GM12878 (cell line): ENCODE measurements around the gene CCDC149. TPM values are rescaled to one million over a fixed set of nuclear protein-coding genes. Genes with fewer than 3 reads are reported as not detected.

Experiments used
- ATAC-seq: fragments of 200-7000 bp; cut with Tn5 transposase; 3 replicates; pipeline ENCODE4 v1.9.1; 2020; ENCODE audit warnings: mild to moderate bottlenecking, moderate library complexity
- BruUV-seq: library from RNA; stranded (reverse); fragments of 400-500 nt; replicated peaks from 2 replicates; lab custom pipeline; 2021; lab: Mats Ljungman, UMichigan
- CTCF ChIA-PET: fragments of 300-600 bp; sonication (Branson Sonifier 250); formaldehyde crosslinking; extraction: SDS; loops from one replicate; lab custom pipeline; 2021; ENCODE audit warnings: inconsistent platforms; lab: Yijun Ruan, JAX
- POLR2A ChIA-PET: fragments of 350-600 bp; formaldehyde crosslinking; extraction: SDS; loops from one replicate; lab custom pipeline; 2021; ENCODE audit warnings: inconsistent platforms; lab: Charles Lee
- RAD21 ChIA-PET: fragments of 300-600 bp; sonication (Branson Sonifier 250); formaldehyde crosslinking; loops from one replicate; lab custom pipeline; 2023; ENCODE audit warnings: antibody characterized with exemption; ENCODE audit not compliant: unreplicated experiment; lab: Charles Lee
- SMC1A ChIA-PET: fragments of 300-600 bp; sonication (Branson Sonifier 250); formaldehyde crosslinking; loops from one replicate; lab custom pipeline; 2023; ENCODE audit not compliant: unreplicated experiment, uncharacterized antibody; lab: Charles Lee
- DNase-seq: peaks from one replicate; pipeline ENCODE4 v3.0.0-alpha.2; 2011; ENCODE audit warnings: low read depth, low spot score
- FAIRE-seq: peaks from 3 replicates; lab custom pipeline; 2011; peaks lifted over from hg19 to GRCh38; lab: Jason Lieb, UNC
- H2AFZ ChIP-seq: 2 replicates; pipeline ENCODE4 v1.6.0; 2011; ENCODE audit warnings: low read depth, low read length, control low read depth; ENCODE audit not compliant: control insufficient read depth
- H3K27ac ChIP-seq: 2 replicates; pipeline ENCODE4 v1.5.1; 2011; ENCODE audit warnings: control low read depth; ENCODE audit not compliant: control insufficient read depth, insufficient read depth
- H3K27me3 ChIP-seq, 2 experiments: replicated peaks in 1 of 2; 2 replicates each; pipeline versions ENCODE4 v1.6.0 to v1.6.1; 2011; ENCODE audit warnings: low read length in 1 of 2; ENCODE audit not compliant: control insufficient read depth in 2 of 2, insufficient read depth in 2 of 2
- H3K36me3 ChIP-seq, 2 experiments: 2 replicates each; pipeline ENCODE4 v1.5.1; 2011; ENCODE audit warnings: low read length in 1 of 2; ENCODE audit not compliant: control insufficient read depth in 2 of 2, insufficient read depth in 2 of 2
- H3K4me1 ChIP-seq: 2 replicates; pipeline ENCODE4 v1.6.1; 2011; ENCODE audit warnings: mild to moderate bottlenecking, low read length, moderate library complexity, mixed read lengths; ENCODE audit not compliant: control insufficient read depth, insufficient read depth
- H3K4me2 ChIP-seq: 2 replicates; pipeline ENCODE4 v1.6.0; 2011; ENCODE audit warnings: control low read depth; ENCODE audit not compliant: control insufficient read depth, insufficient read depth
- H3K4me3 ChIP-seq: fragments of 200-600 bp; sonication (generic); 2 replicates; pipeline ENCODE4 v1.5.1; 2016
- H3K79me2 ChIP-seq: 2 replicates; pipeline ENCODE4 v1.6.0; 2011; ENCODE audit warnings: low read length; ENCODE audit not compliant: control insufficient read depth, insufficient read depth
- H3K9ac ChIP-seq: 2 replicates; pipeline ENCODE4 v1.8.0; 2011; ENCODE audit warnings: low read length, control low read depth, mixed read lengths; ENCODE audit not compliant: control insufficient read depth, insufficient read depth
- H3K9me3 ChIP-seq: replicated peaks from 3 replicates; pipeline ENCODE4 v1.5.1; 2011; ENCODE audit warnings: mild to moderate bottlenecking, low read length; ENCODE audit not compliant: control insufficient read depth, insufficient read depth
- H4K20me1 ChIP-seq: 2 replicates; pipeline ENCODE4 v1.6.0; 2011; ENCODE audit not compliant: control insufficient read depth, insufficient read depth
- BCL3 ChIP-seq: IDR thresholded peaks from 2 replicates; pipeline ENCODE4 v1.6.1; 2011; ENCODE audit warnings: borderline replicate concordance, low read depth, mild to moderate bottlenecking, moderate library complexity, low read length; ENCODE audit not compliant: insufficient read depth, poor library complexity, severe bottlenecking
- DPF2 ChIP-seq: fragments of 450-650 bp; IDR thresholded peaks from 2 replicates; pipeline ENCODE4 v1.6.1; 2017; ENCODE audit warnings: mild to moderate bottlenecking
- ETV6 ChIP-seq, 2 experiments: fragments of 450-650 bp in 1 of 2; IDR thresholded peaks in 1 of 2; conservative IDR thresholded peaks in 1 of 2; 2 replicates each; pipeline ENCODE4 v1.6.1; 2014; ENCODE audit warnings: antibody characterized with exemption in 1 of 2, borderline replicate concordance in 1 of 2, low read depth in 1 of 2, mild to moderate bottlenecking in 1 of 2, moderate library complexity in 1 of 2
- HSF1 ChIP-seq: fragments of 150-350 bp; IDR thresholded peaks from 2 replicates; pipeline ENCODE4 v1.6.1; 2014; ENCODE audit warnings: mild to moderate bottlenecking, low read depth, low read length
- IKZF2 ChIP-seq, 2 experiments: fragments of 450-650 bp; IDR thresholded peaks; 2 replicates each; pipeline ENCODE4 v1.6.1; 2017; ENCODE audit warnings: mild to moderate bottlenecking in 2 of 2, moderate library complexity in 2 of 2
- JUNB ChIP-seq: IDR thresholded peaks from 2 replicates; pipeline ENCODE4 v1.6.1; 2016; ENCODE audit warnings: antibody characterized with exemption, mild to moderate bottlenecking
- KAT2A ChIP-seq: conservative IDR thresholded peaks from 2 replicates; pipeline ENCODE4 v1.6.1; 2011; ENCODE audit warnings: low read depth, low read length; ENCODE audit not compliant: control insufficient read depth
- MTA2 ChIP-seq: fragments of 450-650 bp; IDR thresholded peaks from 2 replicates; pipeline ENCODE4 v1.6.1; 2016; ENCODE audit warnings: low read depth, mild to moderate bottlenecking, moderate library complexity
- MTA3 ChIP-seq: IDR thresholded peaks from 2 replicates; pipeline ENCODE4 v1.6.1; 2012; ENCODE audit warnings: low read length, inconsistent platforms, borderline replicate concordance
- MXI1 ChIP-seq: fragments of 150-350 bp; IDR thresholded peaks from 2 replicates; pipeline ENCODE4 v1.6.1; 2011; ENCODE audit warnings: low read depth, mild to moderate bottlenecking, inconsistent platforms, low read length, improper control_type of control experiment
- MYB ChIP-seq: fragments of 150-350 bp; IDR thresholded peaks from 2 replicates; pipeline ENCODE4 v1.6.1; 2014; ENCODE audit warnings: mild to moderate bottlenecking, low read depth, low read length, borderline replicate concordance
- NFYA ChIP-seq: IDR thresholded peaks from 2 replicates; pipeline ENCODE4 v1.6.1; 2011; ENCODE audit warnings: low read depth, mild to moderate bottlenecking, low read length, improper control_type of control experiment, borderline replicate concordance
- SP1 ChIP-seq: IDR thresholded peaks from one replicate; pipeline ENCODE4 v1.6.1; 2011; ENCODE audit warnings: low read depth, low read length
- SREBF1 ChIP-seq: IDR thresholded peaks from 2 replicates; pipeline ENCODE4 v1.6.1; 2012; ENCODE audit warnings: mild to moderate bottlenecking, low read length
- SRF ChIP-seq, 2 experiments: IDR thresholded peaks; 2 replicates each; pipeline ENCODE4 v1.6.1; 2011; ENCODE audit warnings: low read depth in 2 of 2, low read length in 2 of 2, mild to moderate bottlenecking in 1 of 2, moderate library complexity in 1 of 2
- TAF1 ChIP-seq: IDR thresholded peaks from 2 replicates; pipeline ENCODE4 v1.6.1; 2011; ENCODE audit warnings: mild to moderate bottlenecking, low read depth, low read length, borderline replicate concordance
- TARDBP ChIP-seq: IDR thresholded peaks from 2 replicates; pipeline ENCODE4 v1.6.1; 2016; ENCODE audit warnings: borderline replicate concordance
- ZNF384 ChIP-seq: IDR thresholded peaks from 2 replicates; pipeline ENCODE4 v1.6.1; 2012; ENCODE audit warnings: low read depth, mild to moderate bottlenecking, low read length, improper control_type of control experiment, borderline replicate concordance
- ZZZ3 ChIP-seq: IDR thresholded peaks from 2 replicates; pipeline ENCODE4 v1.6.1; 2011; ENCODE audit warnings: low read depth; ENCODE audit not compliant: control insufficient read depth, insufficient read length
- WGBS: methylation state at CpG from one replicate; pipeline ENCODE4 v1.1.6; 2016; ENCODE audit warnings: low lambda C conversion rate; ENCODE audit not compliant: insufficient replicate concordance, insufficient coverage; ENCODE audit errors: missing lambda C conversion rate; 5-methylcytosine and 5-hydroxymethylcytosine counted together
- in situ Hi-C: fragments of 300-500 bp; cut with MboI; formaldehyde crosslinking; loops from 9 replicates; pipeline ENCODE4 v1.14.3; 2018; ENCODE audit warnings: mixed read lengths
- intact Hi-C: fragments of 100-400 bp; cut with micrococcal nuclease; formaldehyde crosslinking; loops from one replicate; pipeline ENCODE4 v1.14.2; 2022; ENCODE audit not compliant: unreplicated experiment
- polyA plus RNA-seq, 11 experiments: library from polyadenylated mRNA; depleted of rRNA in 4 of 11; unstranded in 6 of 11; stranded (reverse) in 5 of 11; fragments of >200 nt; fragmentation: Nextera tagmentation in 4 of 11; fragmentation: Illumina TruSeq in 1 of 11; extraction: Ambion mirVana in 4 of 11; extraction: Trizol in 1 of 11; gene quantifications; 1 replicate in 1 of 11; 2 replicates in 10 of 11; pipeline versions ENCODE4 v1.2.1 to v1.2.3, GENCODE V29; 2011 to 2016; ENCODE audit warnings: inconsistent platforms in 2 of 11, missing spikeins in 2 of 11, low read depth in 1 of 11
- total RNA-seq, 4 experiments: library from RNA; depleted of rRNA in 3 of 4; stranded (reverse); fragments of >200 nt in 3 of 4; fragmentation: Illumina TruSeq in 1 of 4; extraction: Trizol in 1 of 4; gene quantifications; 2 replicates each; pipeline versions ENCODE4 v1.2.1 to v1.2.3, GENCODE V29; 2013 to 2021

CCDC149 gene
- total and polyA plus RNA-seq, 10 of the 15 experiments (the other 5 are each of a cell fraction or from before 2014, with no cell fraction given) = 0.03 to 0.04 (median 0.04) TPM; not detected in 7

DNA sequence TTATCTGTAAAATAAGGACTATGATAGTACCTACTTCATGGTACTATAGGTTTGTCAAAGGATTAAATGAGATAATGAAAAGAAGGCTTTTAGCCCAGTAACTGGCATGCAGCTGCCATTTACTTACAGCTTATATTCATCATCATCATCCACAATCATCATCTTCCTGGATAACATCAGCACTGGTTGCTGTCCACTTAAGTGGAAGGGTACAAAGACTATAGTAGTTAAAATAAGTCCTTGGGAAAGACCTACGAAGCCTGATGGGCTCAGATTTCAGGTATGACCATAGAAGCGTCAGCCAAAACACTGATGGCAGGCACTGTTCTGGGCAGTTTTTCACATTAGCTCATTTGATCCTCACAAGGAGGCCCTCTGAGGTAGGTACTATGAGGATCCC, 20.6 kb downstream of the CCDC149 start:
- no peak for DNase-seq
- WGBS = 31% methylated on average over 2 of the region's 2 CpGs

More for the DNA sequence above, 20.6 kb downstream of the CCDC149 start:
- intact Hi-C loops = no loop called here
- no peaks in the 10 kb centered on the region for H3K9me3 ChIP-seq
- no peaks in the 10 kb centered on the region; a peak in 1 of 4 replicates for H3K27me3 ChIP-seq
- no TSS peak for BruUV-seq
- TF ChIP-seq KAT2A = no peak
- TF ChIP-seq SRF (IDR thresholded peaks at IDR 0.05; ENCODE audit: low read depth in 2 of 2, low read length in 2 of 2) = no peak
- TF ChIP-seq ETV6 (conservative IDR thresholded peaks at IDR 0.05 in 1 of 2, IDR thresholded peaks at IDR 0.05 in 1 of 2; ENCODE audit: borderline replicate concordance in 1 of 2, low read depth in 1 of 2) = no peak
- no peak for TF ChIP-seq ZZZ3
- no peak for TF ChIP-seq HSF1
- no peak for TF ChIP-seq BCL3
- TF ChIP-seq SREBF1 = no peak
- TF ChIP-seq TAF1 = no peak
- no peak for TF ChIP-seq MTA2
- TF ChIP-seq TARDBP = no peak
- TF ChIP-seq NFYA = no peak
- no peak for TF ChIP-seq DPF2
- TF ChIP-seq IKZF2 (IDR thresholded peaks at IDR 0.05) = no peak
- TF ChIP-seq MXI1 = no peak
- TF ChIP-seq SP1 = no peak
- TF ChIP-seq MYB = no peak
- no peak for TF ChIP-seq ZNF384
- TF ChIP-seq JUNB = no peak
- no peak for TF ChIP-seq MTA3
- TF ChIP-seq, all 136 proteins: peak for 0
- Histone ChIP-seq H3K36me3 (no peaks in the 10 kb centered on the region), H3K9ac (no peak overlapping the region), H3K79me2 (no peaks in the 10 kb centered on the region), H4K20me1 (no peaks in the 10 kb centered on the region), H3K4me3 (no peak overlapping the region), H3K4me1 (no peaks in the 10 kb centered on the region), H3K27ac (no peak overlapping the region), H3K4me2 (no peak overlapping the region), H2AFZ (no peak overlapping the region)
- FAIRE-seq (no peak), ATAC-seq (no peak)
- SMC1A ChIA-PET = no interaction called here
- RAD21 ChIA-PET = no interaction called here
- POLR2A ChIA-PET = no interaction called here
- CTCF ChIA-PET = no interaction called here
- in situ Hi-C loops = no loop called here
